ENCODE data around the gene LRP1. TPM values are rescaled to one million over a fixed set of nuclear protein-coding genes. Genes with fewer than 3 reads are reported as not detected.
A peak's percentile ranks its signal among the peaks of the same experiment; 100 is the strongest.

Gene LRP1
- total and polyA plus RNA-seq, 8 donors: 12.2 to 89.4 (median 24.1) TPM

DNA sequence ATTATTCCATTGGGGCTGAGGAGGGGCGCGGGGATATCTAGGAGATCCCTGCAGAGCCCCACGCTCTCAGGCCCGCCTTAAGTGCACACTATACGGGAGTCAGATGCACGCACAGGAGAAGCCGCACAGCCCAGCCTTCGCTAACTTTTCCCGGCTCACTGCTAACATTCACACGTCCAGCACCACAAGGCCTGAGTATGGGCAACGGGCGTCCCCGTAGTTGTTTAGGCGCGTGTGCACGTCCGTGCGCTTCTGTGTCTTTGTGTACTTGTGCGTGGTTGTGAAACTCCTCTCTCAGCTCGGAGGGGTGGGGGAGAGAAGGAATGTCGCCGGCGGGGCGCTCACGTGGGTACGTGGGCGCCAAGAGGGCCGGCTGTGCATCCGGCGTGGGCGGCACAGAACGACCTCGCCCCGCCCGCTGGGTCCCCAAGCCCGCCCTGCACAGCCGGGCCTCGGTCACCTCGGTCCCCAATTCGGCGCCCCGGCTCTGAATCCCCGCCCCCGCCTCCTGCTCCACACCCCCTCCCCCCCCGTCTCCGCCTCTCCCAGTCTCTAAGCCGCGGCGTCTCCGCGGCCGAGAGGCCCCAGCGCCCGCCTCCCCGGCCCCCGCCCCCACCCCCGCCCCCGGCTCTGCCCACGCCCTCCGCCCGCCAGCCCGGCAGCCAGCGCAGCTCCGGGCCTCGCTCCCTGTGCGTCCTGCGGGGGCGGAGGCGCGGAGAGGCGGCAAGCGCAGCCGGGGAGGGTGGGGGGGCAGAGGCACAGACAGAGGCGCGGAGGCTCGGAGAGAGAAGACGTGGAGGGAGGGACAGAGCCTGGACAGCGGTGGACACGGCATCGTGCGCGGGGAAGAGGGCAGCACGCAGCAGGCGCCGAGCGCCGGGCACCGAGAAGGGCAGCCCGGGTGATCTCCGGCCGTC, 39.7 kb upstream of the LRP1 start, which contains the start of gene NAB2:
Gene NAB2, plus strand, starts transcription at position 761 of the 917 bp plus-strand sequence. CDS start 158 bp downstream, outside the sequence.
- H3K9me3 ChIP-seq: no peaks in the 10 kb centered on the region
- no peaks in the 10 kb centered on the region for H3K27me3 ChIP-seq
- H3K4me3 ChIP-seq: peak within 1 kb of the TSS; percentile 59 to 89 (median 74)
- 0 to 1% methylated on average over 46 to 90 of the region's 91 CpGs for WGBS, 2 donors
- ATAC-seq (peak; percentile 76 to 83 (median 80)), FAIRE-seq (no peak), DNase-seq (peak; percentile 93 to 98 (median 96))
- TF ChIP-seq, protein P1, sequence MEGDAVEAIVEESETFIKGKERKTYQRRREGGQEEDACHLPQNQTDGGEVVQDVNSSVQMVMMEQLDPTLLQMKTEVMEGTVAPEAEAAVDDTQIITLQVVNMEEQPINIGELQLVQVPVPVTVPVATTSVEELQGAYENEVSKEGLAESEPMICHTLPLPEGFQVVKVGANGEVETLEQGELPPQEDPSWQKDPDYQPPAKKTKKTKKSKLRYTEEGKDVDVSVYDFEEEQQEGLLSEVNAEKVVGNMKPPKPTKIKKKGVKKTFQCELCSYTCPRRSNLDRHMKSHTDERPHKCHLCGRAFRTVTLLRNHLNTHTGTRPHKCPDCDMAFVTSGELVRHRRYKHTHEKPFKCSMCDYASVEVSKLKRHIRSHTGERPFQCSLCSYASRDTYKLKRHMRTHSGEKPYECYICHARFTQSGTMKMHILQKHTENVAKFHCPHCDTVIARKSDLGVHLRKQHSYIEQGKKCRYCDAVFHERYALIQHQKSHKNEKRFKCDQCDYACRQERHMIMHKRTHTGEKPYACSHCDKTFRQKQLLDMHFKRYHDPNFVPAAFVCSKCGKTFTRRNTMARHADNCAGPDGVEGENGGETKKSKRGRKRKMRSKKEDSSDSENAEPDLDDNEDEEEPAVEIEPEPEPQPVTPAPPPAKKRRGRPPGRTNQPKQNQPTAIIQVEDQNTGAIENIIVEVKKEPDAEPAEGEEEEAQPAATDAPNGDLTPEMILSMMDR (IDR thresholded peaks at IDR 0.05): no peak
- intact Hi-C loops (cut with DNase I): no loop called here
- peak within 1 kb of the TSS; percentile 91 to 98 (median 94) for H3K27ac ChIP-seq
- no peaks in the 10 kb centered on the region for H3K36me3 ChIP-seq
- H3K4me1 ChIP-seq: peaks cover 0 to 6% (median 0%) of the 10 kb centered on the region in 3 donors

DNA sequence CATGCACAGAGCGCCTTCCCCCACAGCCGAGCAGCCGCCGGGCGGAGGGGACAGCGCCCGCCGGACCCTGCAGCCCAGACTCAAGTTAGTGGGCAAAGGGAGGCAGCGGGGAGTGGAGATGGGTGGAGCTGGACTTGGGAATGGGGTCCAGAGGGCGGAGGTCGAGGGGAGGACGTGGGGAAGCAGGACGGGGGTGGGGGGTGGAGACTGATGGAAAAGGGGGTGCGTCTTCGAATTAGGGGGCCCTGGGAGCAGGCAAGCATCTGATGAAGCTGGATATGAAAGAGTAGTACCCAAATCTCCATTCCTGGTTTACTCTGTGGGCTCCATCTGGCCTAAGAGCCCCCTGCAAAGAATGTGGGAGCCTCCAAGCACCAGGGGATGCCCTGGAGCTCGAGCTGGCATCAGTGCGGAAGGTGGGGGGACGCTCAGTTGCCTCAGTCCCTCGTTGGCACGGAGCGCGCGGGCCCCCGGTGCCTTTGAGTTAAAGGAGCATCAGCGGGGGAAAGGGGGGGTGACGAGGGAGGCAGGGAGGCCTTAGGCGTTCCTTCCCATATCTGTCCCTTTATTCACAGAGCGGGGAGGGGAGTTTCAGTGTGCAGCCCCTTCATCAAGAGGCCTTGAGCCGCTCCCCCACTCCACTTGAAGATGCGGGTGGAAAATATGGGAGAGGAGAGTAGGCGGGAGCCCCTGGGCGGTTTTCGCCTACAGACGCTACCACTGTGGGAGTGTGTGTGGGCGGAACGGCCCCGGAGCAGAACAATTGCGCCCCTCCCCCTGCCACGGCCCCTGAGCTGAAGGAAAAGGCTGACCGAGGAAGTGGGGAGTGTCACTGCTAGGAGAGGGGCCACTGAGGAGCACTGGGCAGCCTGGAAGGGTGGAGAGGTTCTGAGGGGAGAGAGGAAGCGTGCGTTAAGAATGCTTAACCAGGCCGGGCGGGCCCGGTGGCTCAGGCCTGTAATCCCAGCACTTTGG, 38.7 kb upstream of the LRP1 start:
- WGBS, 2 donors: 6 to 8% methylated on average over 40 to 45 of the region's 45 CpGs
- H3K4me3 ChIP-seq: peak overlapping the region; percentile 59 to 89 (median 74)
- ATAC-seq (no peak), DNase-seq (peak; percentile 46 to 70 (median 67)), FAIRE-seq (no peak)
- H3K4me1 ChIP-seq: peaks cover 0 to 6% (median 0%) of the 10 kb centered on the region in 3 donors
- H3K9me3 ChIP-seq: no peaks in the 10 kb centered on the region
- H3K36me3 ChIP-seq: no peaks in the 10 kb centered on the region
- intact Hi-C loops (cut with DNase I): no loop called here
- peak overlapping the region; percentile 26 to 98 (median 70) for H3K27ac ChIP-seq
- TF ChIP-seq, protein P1 (IDR thresholded peaks at IDR 0.05): no peak
- no peaks in the 10 kb centered on the region for H3K27me3 ChIP-seq

DNA sequence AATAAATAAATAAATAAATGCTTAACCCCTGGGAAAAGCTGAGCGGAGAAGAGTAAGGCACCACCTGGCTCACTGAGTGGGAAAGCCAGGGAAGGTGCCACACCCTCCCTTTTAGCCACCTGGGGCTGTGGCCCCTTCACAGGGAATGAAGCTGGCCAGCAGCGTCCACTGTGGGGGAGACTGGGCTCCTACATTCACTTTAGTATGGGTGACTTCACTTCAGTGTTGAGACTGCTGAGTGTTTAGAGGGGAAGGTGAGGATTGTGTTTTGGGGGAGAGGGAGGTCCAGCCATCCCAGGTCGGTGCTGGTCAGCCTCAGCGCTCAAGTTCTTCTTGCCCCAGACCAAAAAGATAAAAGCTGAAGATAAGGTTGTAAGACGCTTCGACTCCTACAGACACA, 37.8 kb upstream of the LRP1 start:
- Histone ChIP-seq H3K4me1 (peaks cover 0 to 6% (median 0%) of the 10 kb centered on the region in 3 donors), H3K4me3 (peak overlapping the region in 1 of 4 donors; percentile 82), H3K9me3 (no peaks in the 10 kb centered on the region), H3K27me3 (no peaks in the 10 kb centered on the region), H3K36me3 (peaks cover 0 to 4% (median 0%) of the 10 kb centered on the region in 3 donors), H3K27ac (peak overlapping the region in 1 of 4 donors; percentile 98)
- FAIRE-seq (no peak), ATAC-seq (no peak), DNase-seq (peak in 1 of 6 donors; percentile 36)
- intact Hi-C loops (cut with DNase I): no loop called here
- TF ChIP-seq, protein P1 (IDR thresholded peaks at IDR 0.05): no peak
- 70 to 71% methylated on average over 6 of the region's 6 CpGs for WGBS, 2 donors

DNA sequence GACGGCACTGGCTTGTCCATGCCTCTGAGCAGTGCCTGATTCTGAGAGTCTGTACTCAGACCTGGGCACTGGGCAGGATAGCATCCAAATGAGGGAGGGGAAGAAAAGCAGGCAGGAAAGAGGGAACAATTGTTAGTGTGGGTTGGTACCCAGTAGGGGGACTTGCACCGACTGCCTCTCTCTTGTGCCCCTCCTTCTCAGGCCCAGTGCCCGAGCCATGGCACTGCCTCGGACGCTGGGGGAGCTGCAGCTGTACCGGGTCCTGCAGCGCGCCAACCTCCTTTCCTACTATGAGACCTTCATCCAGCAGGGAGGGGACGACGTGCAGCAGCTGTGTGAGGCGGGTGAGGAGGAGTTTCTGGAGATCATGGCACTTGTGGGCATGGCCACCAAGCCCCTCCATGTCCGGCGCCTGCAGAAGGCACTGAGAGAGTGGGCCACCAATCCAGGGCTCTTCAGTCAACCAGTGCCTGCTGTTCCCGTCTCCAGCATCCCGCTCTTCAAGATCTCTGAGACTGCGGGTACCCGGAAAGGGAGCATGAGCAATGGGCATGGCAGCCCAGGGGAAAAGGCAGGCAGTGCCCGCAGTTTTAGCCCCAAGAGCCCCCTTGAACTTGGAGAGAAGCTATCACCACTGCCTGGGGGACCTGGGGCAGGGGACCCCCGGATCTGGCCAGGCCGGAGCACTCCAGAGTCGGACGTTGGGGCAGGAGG, 37.2 kb upstream of the LRP1 start:
- H3K4me1 ChIP-seq: peaks cover 0 to 6% (median 0%) of the 10 kb centered on the region in 3 donors
- H3K27ac ChIP-seq: no peak overlapping the region
- WGBS, 2 donors: 83 to 87% methylated on average over 22 of the region's 22 CpGs
- peaks cover 0 to 7% (median 0%) of the 10 kb centered on the region in 3 donors for H3K36me3 ChIP-seq
- H3K9me3 ChIP-seq: no peaks in the 10 kb centered on the region
- no peak for ATAC-seq
- H3K4me3 ChIP-seq: no peak overlapping the region
- DNase-seq: peak in 1 of 6 donors; percentile 60
- TF ChIP-seq, protein P1 (IDR thresholded peaks at IDR 0.05): no peak
- no peak for FAIRE-seq
- intact Hi-C loops (cut with DNase I): no loop called here
- H3K27me3 ChIP-seq: no peaks in the 10 kb centered on the region

All from pancreas (tissue), 10 donors.